Measurements from ENCODE around the gene DES.

- TF ChIP-seq POLR2A (IDR thresholded peaks at IDR 0.05; ENCODE audit: low read length), result no peak
- TF ChIP-seq GATA1 (IDR thresholded peaks at IDR 0.05; ENCODE audit: low read depth, low read length), result no peak
These were observed 53.5 kb downstream of the DES start for GRCh38 chr2:219471476-219472371.

Measured in erythroblast (primary cell).